Panc1 (cell line): ENCODE measurements around the gene CLMN. TPM values are rescaled to one million over a fixed set of nuclear protein-coding genes. Genes with fewer than 3 reads are reported as not detected.
A peak's percentile ranks its signal among the peaks of the same experiment; 100 is the strongest.

Experiments
- ATAC-seq: fragments of 200-7000 bp; cut with Tn5 transposase; 2 replicates; pipeline ENCODE4 v1.9.1; 2020; ENCODE audit warnings: mild to moderate bottlenecking, moderate library complexity
- BruUV-seq: library from RNA; stranded (reverse); fragments of 400-500 nt; replicated peaks from 2 replicates; lab custom pipeline; 2021; lab: Mats Ljungman, UMichigan
- CTCF ChIA-PET: fragments of 300-600 bp; sonication (Branson Sonifier 250); formaldehyde crosslinking; loops from one replicate; lab custom pipeline; 2022; ENCODE audit warnings: antibody characterized with exemption; lab: Charles Lee
- POLR2A ChIA-PET: fragments of 300-600 bp; sonication (Branson Sonifier 250); formaldehyde crosslinking; loops from one replicate; lab custom pipeline; 2022; ENCODE audit warnings: antibody characterized with exemption; lab: Charles Lee
- DNase-seq: peaks from one replicate; pipeline ENCODE4 v3.0.0-alpha.2; 2010; ENCODE audit warnings: low read depth, low spot score
- H3K27ac ChIP-seq: 2 replicates; pipeline ENCODE4 v1.5.1; 2011; ENCODE audit warnings: mild to moderate bottlenecking, low read length, inconsistent platforms
- H3K27me3 ChIP-seq: fragments of 200-500 bp; sonication (Bioruptor generic); 2 replicates; pipeline ENCODE4 v1.6.0; 2014; ENCODE audit warnings: low read length, inconsistent platforms; ENCODE audit not compliant: control insufficient read depth, insufficient read depth
- H3K36me3 ChIP-seq: fragments of 200-500 bp; sonication (Bioruptor generic); 2 replicates; pipeline ENCODE4 v1.5.1; 2014; ENCODE audit warnings: inconsistent platforms, mild to moderate bottlenecking, low read length, moderate library complexity; ENCODE audit not compliant: control insufficient read depth, insufficient read depth
- H3K4me1 ChIP-seq: 2 replicates; pipeline ENCODE4 v1.5.1; 2011; ENCODE audit warnings: inconsistent platforms, mild to moderate bottlenecking, low read length, moderate library complexity; ENCODE audit not compliant: control insufficient read depth, insufficient read depth
- H3K4me3 ChIP-seq, 2 experiments: 2 replicates each; pipeline ENCODE4 v1.5.1; 2011 to 2012; ENCODE audit warnings: low read depth in 2 of 2, low read length in 2 of 2, mild to moderate bottlenecking in 2 of 2, inconsistent platforms in 1 of 2, moderate library complexity in 1 of 2
- H3K9me3 ChIP-seq: fragments of 200-500 bp; sonication (Bioruptor generic); 2 replicates; pipeline ENCODE4 v1.5.1; 2014; ENCODE audit warnings: low read depth, mild to moderate bottlenecking, inconsistent platforms, low read length, moderate library complexity; ENCODE audit not compliant: control insufficient read depth, insufficient read depth
- CTCF ChIP-seq: fragments of 450-650 bp; IDR thresholded peaks from 2 replicates; pipeline ENCODE4 v1.5.1; 2017; ENCODE audit warnings: mild to moderate bottlenecking
- POLR2AphosphoS5 ChIP-seq: IDR thresholded peaks from 2 replicates; pipeline ENCODE4 v1.6.1; 2012; ENCODE audit warnings: mild to moderate bottlenecking, low read depth, low read length, moderate library complexity
- REST ChIP-seq, 2 experiments: IDR thresholded peaks; 2 replicates each; pipeline ENCODE4 v1.6.1; 2011 to 2012; ENCODE audit warnings: low read depth in 2 of 2, control low read depth in 1 of 2, low read length in 1 of 2, mild to moderate bottlenecking in 1 of 2, moderate library complexity in 1 of 2; ENCODE audit not compliant: insufficient read depth in 1 of 2
- SIN3A ChIP-seq: IDR thresholded peaks from 2 replicates; pipeline ENCODE4 v1.6.1; 2012; ENCODE audit warnings: low read depth, mild to moderate bottlenecking, low read length, moderate library complexity, borderline replicate concordance; ENCODE audit not compliant: insufficient read depth
- TCF7L2 ChIP-seq: IDR thresholded peaks from 2 replicates; pipeline ENCODE4 v1.6.1; 2011; ENCODE audit warnings: mild to moderate bottlenecking, low read depth, low read length, inconsistent platforms
- in situ Hi-C: cut with HindIII; loops from 2 replicates; pipeline ENCODE4 v1.10.0; 2016; ENCODE audit warnings: low sequenced_read_pairs, low pct_unique_long_range_greater_than_20kb
- intact Hi-C: fragments of 100-400 bp; cut with micrococcal nuclease; formaldehyde crosslinking; loops from one replicate; pipeline ENCODE4 v1.10.0; 2022; ENCODE audit not compliant: unreplicated experiment
- total RNA-seq: library from RNA; stranded (reverse); gene quantifications from one replicate; pipeline ENCODE4 v1.2.1, GENCODE V29; 2021; ENCODE audit not compliant: unreplicated experiment

CLMN gene
- total RNA-seq, 1 experiment from 2014 or later, result 34.9 TPM

- DNase-seq, result no peak
- intact Hi-C loops, result no loop called here
- Histone ChIP-seq H3K36me3 (no peaks in the 10 kb centered on the region), H3K4me1 (peaks cover 3% of the 10 kb centered on the region; the same call in 1 of the 2 replicates), H3K9me3 (no peaks in the 10 kb centered on the region), H3K27ac (no peak overlapping the region), H3K27me3 (no peaks in the 10 kb centered on the region), H3K4me3 (no peak overlapping the region)
- in situ Hi-C loops, result no loop called here
- no TSS peak for BruUV-seq
- TF ChIP-seq POLR2AphosphoS5 (no peak), SIN3A (no peak), TCF7L2 (no peak), REST (IDR thresholded peaks at IDR 0.05; ENCODE audit: insufficient read depth in 1 of 2, low read depth in 2 of 2, low read length in 1 of 2) (no peak), CTCF (no peak)
- ChIA-PET POLR2A (no interaction called here), CTCF (no interaction called here)
- no peak for ATAC-seq
These were observed 83.9 kb downstream of the CLMN start for GRCh38 chr14:95235767-95236166.

GRCh38 chr14:95235351-95235750 lies 84.4 kb downstream of the CLMN start:
- no peak for TF ChIP-seq POLR2AphosphoS5
- TF ChIP-seq SIN3A, result no peak
- no peak for TF ChIP-seq CTCF
- CTCF ChIA-PET, result no interaction called here

GRCh38 chr14:95234426-95234825 lies 85.3 kb downstream of the CLMN start:
- in situ Hi-C loops (no loop called here), intact Hi-C loops (no loop called here)
- H3K4me3 ChIP-seq, result no peak overlapping the region
- peaks cover 3% of the 10 kb centered on the region; the same call in 1 of the 2 replicates for H3K4me1 ChIP-seq
- POLR2A ChIA-PET, result no interaction called here
- DNase-seq, result no peak
- CTCF ChIA-PET, result no interaction called here
- H3K9me3 ChIP-seq, result no peaks in the 10 kb centered on the region
- ATAC-seq, result no peak
- H3K27ac ChIP-seq, result no peak overlapping the region
- H3K36me3 ChIP-seq, result no peaks in the 10 kb centered on the region
- TF ChIP-seq CTCF, result no peak
- peak; percentile 79 for TF ChIP-seq TCF7L2
- no TSS peak for BruUV-seq
- no peaks in the 10 kb centered on the region for H3K27me3 ChIP-seq

More at GRCh38 chr14:95235351-95235750, 84.4 kb downstream of the CLMN start:
- in situ Hi-C loops (no loop called here), intact Hi-C loops (no loop called here)
- H3K27me3 ChIP-seq, result no peaks in the 10 kb centered on the region
- POLR2A ChIA-PET, result no interaction called here
- peaks cover 3% of the 10 kb centered on the region; the same call in 1 of the 2 replicates for H3K4me1 ChIP-seq
- ATAC-seq, result no peak
- DNase-seq, result no peak
- no peak overlapping the region for H3K4me3 ChIP-seq
- no peaks in the 10 kb centered on the region for H3K36me3 ChIP-seq
- H3K27ac ChIP-seq, result no peak overlapping the region
- no peaks in the 10 kb centered on the region for H3K9me3 ChIP-seq
- BruUV-seq, result no TSS peak
